Lower leg skin (tissue), 4 donors: ENCODE results near the gene PLD3. TPM values are rescaled to one million over a fixed set of nuclear protein-coding genes. Genes with fewer than 3 reads are reported as not detected.
A peak's percentile ranks its signal among the peaks of the same experiment; 100 is the strongest.

Source experiments
- DNase-seq, 2 donors: peaks; one replicate each; pipeline ENCODE4 v3.0.0-alpha.2; 2019; ENCODE audit warnings: low spot score in 2 of 2
- H3K4me3 ChIP-seq: fragments of 200-600 bp; sonication (generic); 2 replicates; pipeline ENCODE4 v1.5.1; 2017; ENCODE audit warnings: mild to moderate bottlenecking, low read depth; ENCODE audit not compliant: poor library complexity, severe bottlenecking
- CTCF ChIP-seq, 3 donors: fragments of 450-650 bp; IDR thresholded peaks; one replicate each; pipeline ENCODE4 v1.5.1; 2016; ENCODE audit warnings: antibody characterized with exemption in 3 of 3, mild to moderate bottlenecking in 3 of 3, moderate library complexity in 2 of 3
- POLR2A ChIP-seq, 2 donors: fragments of 450-650 bp; IDR thresholded peaks; one replicate each; pipeline ENCODE4 v1.6.1; 2016 to 2017; ENCODE audit warnings: antibody characterized with exemption in 2 of 2, mild to moderate bottlenecking in 1 of 2, moderate library complexity in 1 of 2
- WGBS, 2 donors: methylation state at CpG; one replicate each; pipeline ENCODE4 v1.1.5; 2018; 5-methylcytosine and 5-hydroxymethylcytosine counted together
- intact Hi-C: fragments of 100-400 bp; cut with DNase I; formaldehyde crosslinking; loops from one replicate; pipeline ENCODE4 v1.15.0; 2023; ENCODE audit warnings: low total_unique reads
- total RNA-seq, 4 donors: library from RNA; depleted of rRNA; stranded (reverse); fragments of >200 nt; gene quantifications; one replicate each; pipeline ENCODE4 v1.1.0, GENCODE V29; 2016

Gene PLD3
- total RNA-seq, 4 donors from 2014 or later, result 188 to 287 (median 256) TPM

GRCh38 chr19:40305403-40305802 lies 43.1 kb upstream of the PLD3 start:
- H3K4me3 ChIP-seq, result no peak overlapping the region
- peak; percentile 64 to 93 for DNase-seq
- intact Hi-C loops, result no loop called here
- TF ChIP-seq CTCF (IDR thresholded peaks at IDR 0.05) (no peak), POLR2A (IDR thresholded peaks at IDR 0.05) (no peak)
- 6 to 8% methylated on average over 5 of the region's 5 CpGs for WGBS, 2 donors

- no peak for DNase-seq
- WGBS, 2 donors, result 91 to 95% methylated on average over 1 of the region's 1 CpG
- intact Hi-C loops, result loop anchor here (10.0 kb wide), 1 partner anchor 215 kb away; no protein-coding TSS in a partner anchor
- TF ChIP-seq CTCF (IDR thresholded peaks at IDR 0.05), result no peak
- no peak for TF ChIP-seq POLR2A (IDR thresholded peaks at IDR 0.05)
- H3K4me3 ChIP-seq, result no peak overlapping the region
Observed at GRCh38 chr19:40309666-40310065, 38.8 kb upstream of the PLD3 start.

- no peak overlapping the region for H3K4me3 ChIP-seq
- intact Hi-C loops, result loop anchor here (10.0 kb wide), 1 partner anchor 212 kb away; no protein-coding TSS in a partner anchor
- no peak for DNase-seq
- 80 to 81% methylated on average over 2 of the region's 2 CpGs for WGBS, 2 donors
- no peak for TF ChIP-seq CTCF (IDR thresholded peaks at IDR 0.05)
- TF ChIP-seq POLR2A (IDR thresholded peaks at IDR 0.05), result no peak
Observed at GRCh38 chr19:40312533-40312932, 36.0 kb upstream of the PLD3 start.

- intact Hi-C loops, result loop anchor here (10.0 kb wide), 1 partner anchor 211 kb away; no protein-coding TSS in a partner anchor
- H3K4me3 ChIP-seq, result no peak overlapping the region
- TF ChIP-seq CTCF (IDR thresholded peaks at IDR 0.05) (no peak), POLR2A (IDR thresholded peaks at IDR 0.05) (no peak)
- WGBS, 2 donors, result 93 to 95% methylated on average over 9 of the region's 9 CpGs
- DNase-seq, result no peak
Observed at GRCh38 chr19:40313229-40313983, 35.1 kb upstream of the PLD3 start.

GRCh38 chr19:40314656-40315055 lies 33.8 kb upstream of the PLD3 start:
- no peak overlapping the region for H3K4me3 ChIP-seq
- intact Hi-C loops, result loop anchor here (10.0 kb wide), 1 partner anchor 210 kb away; no protein-coding TSS in a partner anchor
- 86 to 87% methylated on average over 2 of the region's 2 CpGs for WGBS, 2 donors

More at GRCh38 chr19:40314656-40315055, 33.8 kb upstream of the PLD3 start:
- no peak for DNase-seq
- TF ChIP-seq CTCF (IDR thresholded peaks at IDR 0.05) (no peak), POLR2A (IDR thresholded peaks at IDR 0.05) (no peak)
